ENCODE data around the gene TRAF1.

The TRAF1 gene

GRCh38 chr9:120914396-120914795 lies 12.2 kb downstream of the TRAF1 start:
- H3K4me3 ChIP-seq (ENCODE audit: low read depth, low read length, poor library complexity, severe bottlenecking): no peak overlapping the region
- no peaks in the 10 kb centered on the region for H3F3A ChIP-seq (ENCODE audit: insufficient read depth, low read length)
- H3K4me1 ChIP-seq (ENCODE audit: insufficient read depth, low read length, severe bottlenecking): peaks cover 10% of the 10 kb centered on the region
- H3K4me2 ChIP-seq (ENCODE audit: low read length): no peak overlapping the region
- H3K9me2 ChIP-seq (ENCODE audit: low read depth, low read length): no peaks in the 10 kb centered on the region
- no peaks in the 10 kb centered on the region for H4K20me1 ChIP-seq (ENCODE audit: insufficient read depth, low read length)
- H3K9me3 ChIP-seq (ENCODE audit: low read length): no peaks in the 10 kb centered on the region
- H2AFZ ChIP-seq (ENCODE audit: low read length): no peak overlapping the region
- peaks cover 6% of the 10 kb centered on the region; the same call in 1 of the 2 replicates for H3K36me3 ChIP-seq (ENCODE audit: insufficient read depth, low read length)
- H3K27ac ChIP-seq (ENCODE audit: low read depth, low read length, poor library complexity, severe bottlenecking): no peak overlapping the region
- H3K79me2 ChIP-seq (ENCODE audit: insufficient read depth, low read length): no peaks in the 10 kb centered on the region
- no peak for TF ChIP-seq CTCF (IDR thresholded peaks at IDR 0.05; ENCODE audit: low read length)
- no peaks in the 10 kb centered on the region for H3K27me3 ChIP-seq (ENCODE audit: insufficient read depth, low read length)
- H3K9ac ChIP-seq (ENCODE audit: low read length): no peak overlapping the region

GRCh38 chr9:120913647-120914264 lies 12.8 kb downstream of the TRAF1 start:
- peaks cover 6% of the 10 kb centered on the region; the same call in 1 of the 2 replicates for H3K36me3 ChIP-seq (ENCODE audit: insufficient read depth, low read length)
- no peaks in the 10 kb centered on the region for H3K9me2 ChIP-seq (ENCODE audit: low read depth, low read length)
- H3K9me3 ChIP-seq (ENCODE audit: low read length): no peaks in the 10 kb centered on the region
- no peaks in the 10 kb centered on the region for H3K79me2 ChIP-seq (ENCODE audit: insufficient read depth, low read length)
- no peak for TF ChIP-seq EZH2 (IDR thresholded peaks at IDR 0.05; ENCODE audit: borderline replicate concordance, low read length)
- no peak for TF ChIP-seq CTCF (IDR thresholded peaks at IDR 0.05; ENCODE audit: low read length)
- no peak overlapping the region for H2AFZ ChIP-seq (ENCODE audit: low read length)
- H3F3A ChIP-seq (ENCODE audit: insufficient read depth, low read length): no peaks in the 10 kb centered on the region
- H3K27me3 ChIP-seq (ENCODE audit: insufficient read depth, low read length): no peaks in the 10 kb centered on the region
- H3K4me2 ChIP-seq (ENCODE audit: low read length): no peak overlapping the region
- H3K4me3 ChIP-seq (ENCODE audit: low read depth, low read length, poor library complexity, severe bottlenecking): no peak overlapping the region
- H3K27ac ChIP-seq (ENCODE audit: low read depth, low read length, poor library complexity, severe bottlenecking): no peak overlapping the region
- H3K4me1 ChIP-seq (ENCODE audit: insufficient read depth, low read length, severe bottlenecking): peaks cover 10% of the 10 kb centered on the region
- no peak overlapping the region for H3K9ac ChIP-seq (ENCODE audit: low read length)
- H4K20me1 ChIP-seq (ENCODE audit: insufficient read depth, low read length): no peaks in the 10 kb centered on the region

GRCh38 chr9:120912958-120913646 lies 13.5 kb downstream of the TRAF1 start:
- H3K9me2 ChIP-seq (ENCODE audit: low read depth, low read length): no peaks in the 10 kb centered on the region
- no peak overlapping the region for H3K9ac ChIP-seq (ENCODE audit: low read length)

More at GRCh38 chr9:120912958-120913646, 13.5 kb downstream of the TRAF1 start:
- no peaks in the 10 kb centered on the region for H3K79me2 ChIP-seq (ENCODE audit: insufficient read depth, low read length)
- no peak overlapping the region for H3K4me3 ChIP-seq (ENCODE audit: low read depth, low read length, poor library complexity, severe bottlenecking)
- no peaks in the 10 kb centered on the region for H3K9me3 ChIP-seq (ENCODE audit: low read length)
- no peaks in the 10 kb centered on the region for H3K27me3 ChIP-seq (ENCODE audit: insufficient read depth, low read length)
- no peak for TF ChIP-seq CTCF (IDR thresholded peaks at IDR 0.05; ENCODE audit: low read length)
- TF ChIP-seq EZH2 (IDR thresholded peaks at IDR 0.05; ENCODE audit: borderline replicate concordance, low read length): no peak
- H3K4me2 ChIP-seq (ENCODE audit: low read length): no peak overlapping the region
- H3K4me1 ChIP-seq (ENCODE audit: insufficient read depth, low read length, severe bottlenecking): peaks cover 10% of the 10 kb centered on the region
- peaks cover 6% of the 10 kb centered on the region; the same call in 1 of the 2 replicates for H3K36me3 ChIP-seq (ENCODE audit: insufficient read depth, low read length)
- no peaks in the 10 kb centered on the region for H3F3A ChIP-seq (ENCODE audit: insufficient read depth, low read length)
- H4K20me1 ChIP-seq (ENCODE audit: insufficient read depth, low read length): no peaks in the 10 kb centered on the region
- no peak overlapping the region for H3K27ac ChIP-seq (ENCODE audit: low read depth, low read length, poor library complexity, severe bottlenecking)
- H2AFZ ChIP-seq (ENCODE audit: low read length): no peak overlapping the region

All from OCI-LY1 (cell line).